CD8-positive, alpha-beta memory T cell (primary cell): Measurements from ENCODE around the gene CTNNA1. TPM values are rescaled to one million over a fixed set of nuclear protein-coding genes. Genes with fewer than 3 reads are reported as not detected.

ENCODE experiments used
- CTCF ChIA-PET: fragments of 350-600 bp; sonication (Branson Sonifier 250); formaldehyde crosslinking; loops from one replicate; lab custom pipeline; 2021; ENCODE audit warnings: antibody characterized with exemption; lab: Charles Lee
- POLR2A ChIA-PET: fragments of 350-600 bp; sonication (Branson Sonifier 250); formaldehyde crosslinking; loops from one replicate; lab custom pipeline; 2021; ENCODE audit warnings: antibody characterized with exemption; lab: Charles Lee
- DNase-seq, 5 donors: peaks; one replicate each; pipeline versions ENCODE4 v3.0.0 to v3.0.0-alpha.2; 2020 to 2022; ENCODE audit warnings: mixed read lengths in 1 of 5
- H3K27ac ChIP-seq: one replicate; pipeline ENCODE4 v1.7.0; 2013; ENCODE audit warnings: low read depth, mild to moderate bottlenecking, low read length, moderate library complexity
- H3K27me3 ChIP-seq: 2 replicates; pipeline ENCODE4 v1.7.0; 2013; ENCODE audit warnings: low read length, mild to moderate bottlenecking; ENCODE audit not compliant: insufficient read depth, poor library complexity, severe bottlenecking
- H3K36me3 ChIP-seq: 2 replicates; pipeline ENCODE4 v1.7.0; 2013; ENCODE audit warnings: mild to moderate bottlenecking, low read length, moderate library complexity; ENCODE audit not compliant: insufficient read depth
- H3K4me1 ChIP-seq: 2 replicates; pipeline ENCODE4 v1.7.0; 2013; ENCODE audit warnings: mild to moderate bottlenecking, low read length, moderate library complexity; ENCODE audit not compliant: insufficient read depth
- H3K4me3 ChIP-seq: 2 replicates; pipeline ENCODE4 v1.7.0; 2013; ENCODE audit warnings: mild to moderate bottlenecking, low read length
- H3K9me3 ChIP-seq: 2 replicates; pipeline ENCODE4 v1.7.0; 2013; ENCODE audit warnings: mild to moderate bottlenecking, low read length
- H3K27ac Mint-ChIP-seq, 8 donors: one replicate each; pipeline ENCODE4 v1.8.0; 2020 to 2021; ENCODE audit warnings: mixed read lengths in 8 of 8, mild to moderate bottlenecking in 6 of 8, inconsistent platforms in 3 of 8, moderate library complexity in 3 of 8
- H3K27me3 Mint-ChIP-seq, 2 donors: one replicate each; pipeline ENCODE4 v1.8.0; 2020 to 2021; ENCODE audit warnings: mixed read lengths in 2 of 2, mild to moderate bottlenecking in 1 of 2, moderate library complexity in 1 of 2
- H3K36me3 Mint-ChIP-seq, 3 donors: one replicate each; pipeline ENCODE4 v1.8.0; 2020 to 2021; ENCODE audit warnings: mixed read lengths in 3 of 3, inconsistent platforms in 1 of 3, mild to moderate bottlenecking in 1 of 3
- H3K4me1 Mint-ChIP-seq, 3 donors: one replicate each; pipeline ENCODE4 v1.8.0; 2020 to 2021; ENCODE audit warnings: mixed read lengths in 3 of 3, inconsistent platforms in 1 of 3, mild to moderate bottlenecking in 1 of 3
- H3K4me3 Mint-ChIP-seq, 7 donors: one replicate each; pipeline ENCODE4 v1.8.0; 2020 to 2021; ENCODE audit warnings: mixed read lengths in 7 of 7, mild to moderate bottlenecking in 6 of 7, moderate library complexity in 4 of 7, inconsistent platforms in 2 of 7
- H3K9me3 Mint-ChIP-seq, 5 donors: one replicate each; pipeline ENCODE4 v1.8.0; 2020 to 2022; ENCODE audit warnings: mixed read lengths in 5 of 5, mild to moderate bottlenecking in 3 of 5, moderate library complexity in 2 of 5, inconsistent platforms in 1 of 5
- polyA plus RNA-seq: library from polyadenylated mRNA; unstranded; fragments of 300-500 nt; fragmentation: Illumina TruSeq; gene quantifications from one replicate; pipeline ENCODE4 v1.2.3, GENCODE V29; 2021
- total RNA-seq, 2 experiments: library from RNA; stranded (reverse); gene quantifications; one replicate each; pipeline ENCODE4 v1.2.3, GENCODE V29; 2021

Gene CTNNA1
- total and polyA plus RNA-seq, 3 experiments from 2014 or later, result 6.5 to 97.2 (median 89.0) TPM

DNA sequence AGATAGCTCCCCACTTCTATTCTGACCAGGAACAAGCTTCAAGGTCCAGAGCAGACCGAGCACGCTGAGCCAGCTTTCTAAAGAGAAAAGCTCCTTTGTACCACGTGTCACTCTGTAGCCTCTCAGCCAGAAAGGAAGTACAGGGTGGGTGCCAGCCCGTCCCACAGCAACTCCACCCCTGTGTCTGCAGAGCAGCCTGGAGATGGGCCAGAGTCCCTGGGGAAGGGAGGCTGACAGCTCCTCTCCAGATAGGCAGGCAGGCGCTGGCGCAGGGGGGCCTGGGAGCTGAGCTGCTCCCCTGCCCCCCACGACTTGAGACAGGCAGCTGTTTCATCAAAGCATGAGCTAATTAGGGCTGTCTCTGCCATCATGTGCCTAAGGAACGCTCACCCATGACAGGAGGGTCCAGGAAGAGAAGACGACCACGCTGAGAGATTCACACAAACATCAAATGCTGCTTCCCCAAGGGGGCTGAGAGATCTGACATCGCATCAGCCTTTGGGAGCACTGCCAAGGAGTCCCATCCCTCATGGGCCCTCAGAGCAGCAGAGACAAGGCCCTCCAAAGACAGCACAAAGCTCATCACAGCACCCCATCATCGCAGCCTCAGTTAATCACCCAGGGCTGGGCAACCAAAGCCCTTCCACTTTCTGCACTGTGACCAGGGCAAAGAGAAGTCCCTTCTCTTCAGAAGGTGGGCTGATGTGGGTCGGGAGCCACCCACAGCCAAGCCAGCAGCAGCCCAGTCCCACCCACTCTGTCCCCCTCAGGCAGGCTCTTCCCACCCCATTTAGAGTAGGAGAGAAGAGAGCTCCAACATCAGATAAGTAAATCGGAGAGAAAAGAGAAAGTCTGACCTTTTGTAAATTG lies 200.4 kb downstream of the CTNNA1 start:
- ChIA-PET POLR2A (no interaction called here), CTCF (no interaction called here)
- DNase-seq, result peak in 1 of 5 donors; percentile 22
- no peak overlapping the region for H3K4me3 ChIP-seq
- H3K27ac Mint-ChIP-seq, result peak overlapping the region in 3 of 8 donors; percentile 42 to 79 (median 50)
- peaks cover 6 to 20% (median 14%) of the 10 kb centered on the region in 3 donors for H3K4me1 Mint-ChIP-seq
- no peaks in the 10 kb centered on the region for H3K27me3 ChIP-seq
- peaks cover 0 to 1% of the 10 kb centered on the region in 2 donors for H3K27me3 Mint-ChIP-seq
- no peak overlapping the region for H3K27ac ChIP-seq
- H3K4me3 Mint-ChIP-seq, result peak overlapping the region in 2 of 7 donors; percentile 34 to 36
- H3K9me3 ChIP-seq, result no peaks in the 10 kb centered on the region
- no peaks in the 10 kb centered on the region for H3K36me3 ChIP-seq
- H3K9me3 Mint-ChIP-seq, result no peaks in the 10 kb centered on the region
- H3K4me1 ChIP-seq, result peaks cover 17% of the 10 kb centered on the region
- peaks cover 0 to 7% (median 2%) of the 10 kb centered on the region in 3 donors for H3K36me3 Mint-ChIP-seq

DNA sequence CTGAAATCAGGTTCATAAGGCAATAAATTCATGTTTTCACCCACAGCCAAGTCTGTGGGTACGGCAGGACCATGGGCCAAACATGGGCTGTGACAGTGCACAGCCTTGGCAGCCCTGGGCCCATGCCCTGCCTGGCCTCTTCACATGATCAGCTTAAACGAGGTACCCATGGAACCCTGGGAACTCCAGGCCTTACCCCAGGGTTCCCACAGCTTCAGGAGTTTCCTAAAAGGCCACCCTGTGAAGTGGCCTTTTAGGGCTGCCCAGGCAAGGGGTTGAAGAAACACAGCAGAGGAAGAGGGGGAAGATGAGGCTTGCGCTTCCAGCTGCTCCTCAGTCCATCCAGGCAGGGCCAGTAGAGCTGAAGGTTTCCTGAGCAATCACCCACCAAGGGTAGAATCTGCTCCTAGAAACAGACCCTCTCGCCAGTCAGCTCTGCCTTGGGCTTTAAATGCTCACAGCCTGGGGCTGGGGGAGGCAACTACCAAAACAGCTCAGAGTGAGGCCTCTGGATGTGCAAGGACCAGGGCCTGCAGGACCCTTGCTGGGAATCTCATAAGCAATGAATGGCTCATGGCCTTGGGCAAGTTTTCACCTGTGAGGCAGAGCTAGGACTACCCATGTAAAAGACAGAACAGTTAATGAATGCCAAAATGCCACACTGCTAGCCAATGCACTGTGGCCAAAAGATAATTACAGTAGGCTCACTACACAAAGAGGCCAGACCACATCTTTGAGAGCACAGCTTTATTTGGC lies 201.2 kb downstream of the CTNNA1 start:
- no peak overlapping the region for H3K4me3 ChIP-seq
- H3K27me3 ChIP-seq, result no peaks in the 10 kb centered on the region
- no peak overlapping the region for H3K27ac ChIP-seq
- H3K4me1 ChIP-seq, result peaks cover 17% of the 10 kb centered on the region
- H3K36me3 ChIP-seq, result no peaks in the 10 kb centered on the region
- ChIA-PET CTCF (no interaction called here), POLR2A (no interaction called here)
- no peaks in the 10 kb centered on the region for H3K9me3 Mint-ChIP-seq
- DNase-seq, result no peak
- peaks cover 0 to 1% of the 10 kb centered on the region in 2 donors for H3K27me3 Mint-ChIP-seq
- peak overlapping the region in 1 of 8 donors; percentile 47 for H3K27ac Mint-ChIP-seq
- H3K4me1 Mint-ChIP-seq, result peaks cover 6 to 20% (median 14%) of the 10 kb centered on the region in 3 donors
- H3K9me3 ChIP-seq, result no peaks in the 10 kb centered on the region
- H3K36me3 Mint-ChIP-seq, result peaks cover 0 to 4% (median 2%) of the 10 kb centered on the region in 3 donors
- H3K4me3 Mint-ChIP-seq, result peak overlapping the region in 1 of 7 donors; percentile 36

DNA sequence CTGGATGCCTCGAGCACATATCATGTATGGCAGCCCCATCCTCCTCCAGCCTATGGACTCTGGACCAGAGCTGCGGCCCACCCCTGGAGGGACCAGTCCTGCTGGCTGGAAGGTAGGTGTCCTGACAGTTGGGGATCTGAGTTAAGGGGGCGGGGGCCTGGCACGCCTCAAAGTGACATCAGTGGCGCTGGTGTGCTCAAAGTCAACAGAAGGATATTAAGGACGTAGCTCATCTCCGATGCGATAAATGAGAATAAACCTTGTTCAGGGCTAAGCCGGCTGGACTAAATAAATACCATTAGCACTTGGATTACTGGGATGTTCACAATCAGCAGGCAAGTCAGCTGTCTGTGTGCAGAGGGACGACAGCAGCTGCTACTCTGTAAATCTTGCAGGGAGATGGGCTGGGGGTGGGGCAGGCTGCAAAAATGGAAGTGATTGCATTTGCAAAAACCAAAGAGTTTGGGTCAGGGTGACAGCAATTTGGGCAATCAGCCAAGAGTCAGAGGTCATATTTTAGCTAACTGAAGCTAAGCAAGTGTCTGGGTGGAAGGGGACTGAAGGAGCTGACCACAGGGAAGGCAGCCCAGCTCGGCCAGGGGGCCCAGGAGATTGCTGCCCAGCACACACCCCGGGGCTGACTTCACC lies 201.9 kb downstream of the CTNNA1 start:
- H3K27me3 ChIP-seq, result no peaks in the 10 kb centered on the region
- no peak overlapping the region for H3K27ac ChIP-seq
- ChIA-PET POLR2A (no interaction called here), CTCF (no interaction called here)
- no peaks in the 10 kb centered on the region for H3K36me3 ChIP-seq
- peaks cover 17% of the 10 kb centered on the region for H3K4me1 ChIP-seq
- DNase-seq, result no peak
- Mint-ChIP-seq H3K27ac (no peak overlapping the region), H3K4me3 (no peak overlapping the region), H3K27me3 (peaks cover 0 to 1% of the 10 kb centered on the region in 2 donors), H3K36me3 (peaks cover 0 to 4% (median 3%) of the 10 kb centered on the region in 3 donors), H3K9me3 (no peaks in the 10 kb centered on the region), H3K4me1 (peaks cover 6 to 20% (median 14%) of the 10 kb centered on the region in 3 donors)
- H3K9me3 ChIP-seq, result no peaks in the 10 kb centered on the region
- H3K4me3 ChIP-seq, result no peak overlapping the region

DNA sequence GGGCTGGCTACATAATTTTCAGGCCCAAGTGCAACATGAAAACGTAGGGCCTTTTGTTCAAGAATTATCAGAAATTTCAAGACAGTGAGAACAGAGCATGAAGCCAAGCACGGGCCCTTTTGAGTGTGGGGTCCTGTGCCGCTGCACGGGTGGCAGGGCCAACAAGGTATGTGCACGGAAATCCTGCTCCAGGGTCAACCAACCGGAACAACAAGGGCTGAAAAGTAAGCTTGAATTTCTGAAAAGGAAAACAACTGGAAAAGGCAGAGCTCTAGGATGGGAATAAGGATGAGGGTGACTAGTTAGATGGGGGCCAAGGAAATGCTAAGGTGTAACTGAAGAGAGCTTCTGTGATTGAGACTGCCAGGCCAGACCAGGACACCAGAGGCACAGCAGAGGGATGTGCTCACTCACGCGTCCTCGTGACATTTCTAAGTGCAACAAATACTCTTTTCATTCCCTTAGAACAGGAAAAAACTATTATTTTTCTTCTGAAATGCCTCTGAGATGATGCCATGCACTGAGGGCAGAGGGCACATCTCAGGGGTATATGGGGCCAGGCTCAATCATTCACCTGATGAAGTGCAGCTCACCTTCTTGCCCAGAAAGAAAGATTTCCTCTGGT lies 202.6 kb downstream of the CTNNA1 start:
- Histone ChIP-seq H3K4me3 (no peak overlapping the region), H3K4me1 (peaks cover 17% of the 10 kb centered on the region), H3K36me3 (no peaks in the 10 kb centered on the region), H3K9me3 (no peaks in the 10 kb centered on the region), H3K27ac (no peak overlapping the region), H3K27me3 (no peaks in the 10 kb centered on the region)
- no peak overlapping the region for H3K4me3 Mint-ChIP-seq
- peaks cover 6 to 20% (median 14%) of the 10 kb centered on the region in 3 donors for H3K4me1 Mint-ChIP-seq
- peaks cover 0 to 1% of the 10 kb centered on the region in 2 donors for H3K27me3 Mint-ChIP-seq
- DNase-seq, result no peak
- ChIA-PET POLR2A (no interaction called here), CTCF (no interaction called here)
- no peaks in the 10 kb centered on the region for H3K9me3 Mint-ChIP-seq
- no peak overlapping the region for H3K27ac Mint-ChIP-seq
- H3K36me3 Mint-ChIP-seq, result peaks cover 0 to 3% (median 2%) of the 10 kb centered on the region in 3 donors

DNA sequence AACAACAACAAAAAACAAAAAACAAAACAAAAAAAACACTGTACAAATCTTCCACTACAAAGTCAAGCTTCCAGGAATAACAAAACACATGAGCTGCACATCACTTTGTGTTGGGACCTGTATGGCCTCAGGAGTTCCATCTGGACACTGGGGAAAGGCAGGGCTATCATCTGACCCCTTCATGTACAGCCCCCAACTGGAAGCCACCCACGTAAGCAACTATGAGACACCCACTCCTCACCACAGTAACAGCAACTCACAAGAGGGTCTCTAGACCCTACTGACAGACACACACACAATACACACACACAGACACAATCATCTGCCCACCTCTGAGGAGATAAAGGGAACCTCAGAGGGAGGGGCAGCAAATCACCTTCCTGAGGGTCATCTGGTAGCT lies 203.6 kb downstream of the CTNNA1 start:
- no peak overlapping the region for H3K4me3 Mint-ChIP-seq
- H3K9me3 Mint-ChIP-seq, result no peaks in the 10 kb centered on the region
- Histone ChIP-seq H3K4me3 (no peak overlapping the region), H3K36me3 (no peaks in the 10 kb centered on the region), H3K9me3 (no peaks in the 10 kb centered on the region), H3K4me1 (peaks cover 17% of the 10 kb centered on the region), H3K27me3 (no peaks in the 10 kb centered on the region), H3K27ac (no peak overlapping the region)
- DNase-seq, result no peak
- CTCF ChIA-PET, result no interaction called here
- peak overlapping the region in 2 of 8 donors; percentile 31 to 44 for H3K27ac Mint-ChIP-seq
- H3K4me1 Mint-ChIP-seq, result peaks cover 6 to 20% (median 14%) of the 10 kb centered on the region in 3 donors
- H3K36me3 Mint-ChIP-seq, result peaks cover 0 to 2% (median 0%) of the 10 kb centered on the region in 3 donors
- H3K27me3 Mint-ChIP-seq, result peaks cover 0 to 1% of the 10 kb centered on the region in 2 donors
- POLR2A ChIA-PET, result no interaction called here

DNA sequence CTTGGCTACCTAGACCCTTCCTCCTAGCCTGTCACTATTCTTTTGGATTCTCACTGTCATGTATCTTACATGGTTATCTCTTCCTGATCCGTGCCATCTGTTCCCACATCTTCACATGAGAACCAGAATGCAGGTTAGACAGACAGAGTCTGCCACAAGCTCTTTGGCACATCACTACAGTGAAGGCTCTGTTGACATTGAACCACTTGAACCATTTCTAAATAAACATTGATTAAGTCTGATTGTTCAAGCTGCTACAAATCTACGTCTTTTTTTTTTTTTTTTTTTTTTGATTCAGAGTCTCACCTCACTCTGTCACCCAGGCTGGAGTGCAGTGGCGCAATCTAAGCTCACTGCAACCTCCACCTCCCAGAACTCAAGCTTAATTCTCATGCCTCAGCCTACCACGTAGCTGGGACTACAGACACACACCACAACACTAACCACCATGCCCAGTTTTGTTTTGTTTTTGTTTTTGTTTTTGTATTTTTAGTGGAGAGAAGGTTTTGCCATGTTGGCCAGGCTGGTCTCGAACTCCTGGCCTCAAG lies 207.0 kb downstream of the CTNNA1 start:
- no peaks in the 10 kb centered on the region for H3K9me3 Mint-ChIP-seq
- Histone ChIP-seq H3K4me1 (no peaks in the 10 kb centered on the region), H3K36me3 (no peaks in the 10 kb centered on the region), H3K4me3 (no peak overlapping the region), H3K27ac (no peak overlapping the region), H3K9me3 (no peaks in the 10 kb centered on the region), H3K27me3 (no peaks in the 10 kb centered on the region)
- no peak overlapping the region for H3K27ac Mint-ChIP-seq
- POLR2A ChIA-PET, result no interaction called here
- no peaks in the 10 kb centered on the region for H3K4me1 Mint-ChIP-seq
- CTCF ChIA-PET, result interaction anchor here (1.1 kb wide), 1 partner anchor 24 kb away, joined by 3 read pairs; no protein-coding TSS in a partner anchor
- no peak overlapping the region for H3K4me3 Mint-ChIP-seq
- H3K27me3 Mint-ChIP-seq, result peaks cover 0 to 1% of the 10 kb centered on the region in 2 donors
- peaks cover 0 to 2% (median 0%) of the 10 kb centered on the region in 3 donors for H3K36me3 Mint-ChIP-seq
- no peak for DNase-seq

DNA sequence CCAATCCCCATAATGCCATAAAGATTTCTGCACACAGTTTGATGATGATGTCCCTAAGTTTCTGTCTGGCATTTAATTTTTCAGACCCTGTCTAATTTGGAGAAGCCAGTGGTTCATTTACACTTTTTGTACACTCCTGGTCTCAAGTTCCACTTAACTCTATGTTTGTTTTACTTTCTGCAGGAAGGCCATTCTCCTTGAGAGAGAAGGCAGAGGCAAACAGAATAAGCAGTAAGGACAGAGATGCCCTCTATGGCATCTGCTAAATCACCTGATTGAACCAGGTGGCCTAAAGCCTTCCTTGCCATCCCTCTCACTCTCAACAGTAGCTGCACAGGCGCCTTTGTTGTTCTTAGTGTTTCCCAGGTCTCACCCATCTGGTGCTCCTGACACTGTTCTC lies 208.0 kb downstream of the CTNNA1 start:
- no peak overlapping the region for H3K4me3 ChIP-seq
- no peak overlapping the region for H3K4me3 Mint-ChIP-seq
- no peaks in the 10 kb centered on the region for H3K9me3 ChIP-seq
- no peaks in the 10 kb centered on the region for H3K27me3 Mint-ChIP-seq
- H3K36me3 Mint-ChIP-seq, result peaks cover 0 to 2% (median 0%) of the 10 kb centered on the region in 3 donors
- peak overlapping the region in 1 of 8 donors; percentile 10 for H3K27ac Mint-ChIP-seq
- no peak for DNase-seq
- H3K36me3 ChIP-seq, result no peaks in the 10 kb centered on the region
- H3K4me1 Mint-ChIP-seq, result no peaks in the 10 kb centered on the region
- H3K9me3 Mint-ChIP-seq, result no peaks in the 10 kb centered on the region
- H3K27ac ChIP-seq, result no peak overlapping the region
- ChIA-PET CTCF (no interaction called here), POLR2A (no interaction called here)
- no peaks in the 10 kb centered on the region for H3K4me1 ChIP-seq
- H3K27me3 ChIP-seq, result no peaks in the 10 kb centered on the region
